ENCODE results near the gene EPAS1.

- no peak for TF ChIP-seq EZH2 (IDR thresholded peaks at IDR 0.05; ENCODE audit: borderline replicate concordance, low read length)
- TF ChIP-seq CTCF (conservative IDR thresholded peaks at IDR 0.05 in 1 of 2, IDR thresholded peaks at IDR 0.05 in 1 of 2; ENCODE audit: extremely low read depth in 1 of 2, insufficient read depth in 1 of 2, low read depth in 1 of 2, low read length in 2 of 2) = peak; percentile 6 to 56
Measured at GRCh38 chr2:46294176-46294836, 2.9 kb upstream of the EPAS1 start.

All from mammary epithelial cell (primary cell).